Keratinocyte (primary cell): Measurements from ENCODE around the gene DSCAM.

Experiments
- CTCF ChIP-seq, 3 experiments: IDR thresholded peaks in 1 of 3; conservative IDR thresholded peaks in 1 of 3; optimal IDR thresholded peaks in 1 of 3; 2 replicates in 2 of 3; 3 replicates in 1 of 3; pipeline versions ENCODE3 to v1.5.1; 2011; ENCODE audit warnings: low read length in 3 of 3, mild to moderate bottlenecking in 3 of 3, moderate library complexity in 2 of 3, control low read depth in 1 of 3, inconsistent platforms in 1 of 3; ENCODE audit not compliant: insufficient read depth in 2 of 3; ENCODE audit errors: extremely low read depth in 1 of 3
- EZH2 ChIP-seq: IDR thresholded peaks from one replicate; pipeline ENCODE4 v1.6.1; 2012; ENCODE audit warnings: inconsistent platforms, mild to moderate bottlenecking, low read length, moderate library complexity

- TF ChIP-seq CTCF (optimal IDR thresholded peaks at IDR 0.05 in 1 of 3, IDR thresholded peaks at IDR 0.05 in 1 of 3, conservative IDR thresholded peaks at IDR 0.05 in 1 of 3; ENCODE audit: extremely low read depth in 1 of 3, insufficient read depth in 2 of 3, low read length in 3 of 3): no peak
- TF ChIP-seq EZH2: no peak
Measured at GRCh38 chr21:40136571-40136970, 710.4 kb downstream of the DSCAM start.
